Retina (tissue), 1 donor: ENCODE results near the gene CARD6.
"Not testable (repeated sequence)": the region's sequence is repeated elsewhere in the genome, so short reads cannot be mapped to it uniquely, and the experiment has no call there.

Experiments
- DNase-seq: peaks from one replicate; pipeline ENCODE4 v3.0.0-alpha.2; 2016

CARD6 gene

DNA sequence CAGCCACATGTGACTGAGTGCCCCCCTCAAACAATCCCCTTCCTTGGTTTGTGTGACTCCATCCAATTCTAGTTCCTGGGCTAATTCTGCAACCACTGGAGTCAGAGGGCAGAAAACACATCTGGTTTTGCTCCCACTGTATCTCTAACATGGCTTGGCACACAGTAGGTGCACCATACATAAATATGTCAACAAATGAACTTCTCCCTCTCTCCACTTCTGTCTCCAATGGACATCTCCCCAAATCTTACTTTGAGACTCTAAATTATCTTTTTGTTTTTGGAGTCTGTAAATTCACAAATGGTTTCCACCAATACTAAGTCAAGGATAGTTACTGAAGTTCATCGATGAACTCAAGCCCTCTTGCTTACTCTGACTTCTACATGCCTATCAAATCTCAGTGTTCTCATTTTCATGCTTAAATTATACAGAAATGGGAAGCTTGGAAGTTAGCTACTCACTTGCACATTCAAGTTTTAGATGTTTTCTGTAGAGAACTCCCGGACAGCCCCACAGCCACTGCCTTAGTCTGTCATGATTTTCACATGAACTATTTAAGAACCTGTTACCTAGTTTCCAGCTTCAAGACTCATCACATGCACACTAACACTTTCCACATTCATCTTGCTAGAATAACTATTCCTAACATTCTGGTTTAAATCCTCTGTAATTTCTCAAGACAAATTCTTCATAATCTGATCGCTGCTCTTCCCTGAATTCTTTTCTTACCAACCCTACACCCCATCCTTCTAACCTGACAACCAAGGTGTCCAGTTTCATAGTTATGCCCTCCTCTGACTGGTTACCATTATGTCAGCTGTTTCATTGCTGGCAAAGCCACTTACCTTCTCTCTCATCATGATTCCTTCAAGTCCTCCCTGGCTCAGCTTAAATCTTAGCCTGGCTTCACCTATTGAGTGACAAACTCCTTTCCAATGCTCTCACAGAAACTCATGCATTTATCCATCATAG is 12.2 kb upstream of the CARD6 start:
- no peak for DNase-seq

DNA sequence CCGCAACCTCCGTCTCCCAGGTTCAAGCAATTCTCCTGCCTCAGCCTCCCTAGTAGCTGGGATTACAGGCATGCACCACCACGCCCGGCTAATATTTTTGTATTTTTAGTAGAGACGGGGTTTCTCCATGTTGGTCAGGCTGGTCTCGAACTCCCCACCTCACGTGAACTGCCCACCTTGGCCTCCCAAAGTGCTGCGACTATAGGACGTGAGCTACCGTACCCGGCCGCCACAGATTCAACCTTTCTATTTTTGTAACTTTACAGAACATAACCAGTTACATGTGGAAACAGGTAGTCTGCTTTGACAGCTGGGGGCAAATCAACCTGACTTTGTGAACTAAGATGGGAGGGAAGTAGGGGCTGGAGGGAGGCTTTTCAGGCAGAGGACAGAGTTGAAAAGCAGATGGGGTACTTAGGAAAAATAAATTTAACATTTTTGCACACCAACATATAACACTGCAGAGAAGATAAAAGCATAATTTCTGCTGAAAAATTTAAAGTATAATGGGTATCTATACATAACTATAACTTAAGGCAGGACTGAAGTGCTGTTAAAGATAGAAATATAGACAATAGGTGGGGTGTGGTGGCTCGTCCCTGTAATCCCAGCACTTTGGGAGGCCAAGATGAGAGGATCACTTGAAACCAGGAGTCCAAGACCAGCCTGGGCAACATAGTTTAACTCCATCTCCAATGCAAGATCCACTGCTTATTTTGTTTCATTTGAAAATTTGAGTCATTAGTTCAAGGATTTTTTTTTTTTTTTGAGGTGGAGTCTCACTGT is 11.2 kb upstream of the CARD6 start:
- no peak for DNase-seq

DNA sequence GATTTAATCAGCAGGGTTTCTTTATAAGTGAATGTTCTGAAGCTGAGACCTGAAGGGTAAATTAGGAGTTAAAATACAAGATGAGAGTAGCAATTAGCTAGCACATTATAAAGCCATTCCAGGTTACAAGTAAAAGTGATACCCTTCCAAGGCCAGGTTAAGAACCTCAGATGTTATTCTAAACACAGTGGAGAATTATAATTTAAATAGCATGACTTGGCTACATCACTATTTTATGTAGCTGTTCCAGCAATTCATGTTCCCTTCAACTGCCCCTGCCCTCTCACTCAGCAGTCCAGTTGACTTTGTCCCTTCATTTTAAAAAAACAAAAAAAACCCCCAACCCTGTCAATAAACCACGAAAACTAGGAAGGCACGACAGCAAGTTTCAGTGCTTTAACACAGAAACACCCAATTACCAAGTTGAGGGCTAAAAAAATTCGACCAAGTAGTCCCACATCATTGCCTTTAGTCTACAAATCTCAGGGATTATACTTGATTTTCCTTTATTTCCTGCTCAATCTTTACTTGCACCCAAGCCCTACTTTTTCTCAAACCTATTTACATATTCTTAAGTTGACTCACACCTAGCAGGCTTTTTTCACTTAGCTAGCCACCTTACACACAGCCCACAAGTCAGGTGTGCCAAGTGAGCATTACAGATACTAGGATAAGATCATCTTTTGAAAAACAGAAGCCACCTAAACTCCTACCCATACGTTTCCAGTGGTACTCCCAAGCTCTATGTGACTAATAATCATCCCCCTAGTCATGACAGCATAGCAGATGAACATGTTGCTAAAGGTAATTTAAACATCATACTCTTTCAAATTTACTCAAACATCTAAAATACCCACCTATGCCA is 9.6 kb upstream of the CARD6 start:
- no peak for DNase-seq

DNA sequence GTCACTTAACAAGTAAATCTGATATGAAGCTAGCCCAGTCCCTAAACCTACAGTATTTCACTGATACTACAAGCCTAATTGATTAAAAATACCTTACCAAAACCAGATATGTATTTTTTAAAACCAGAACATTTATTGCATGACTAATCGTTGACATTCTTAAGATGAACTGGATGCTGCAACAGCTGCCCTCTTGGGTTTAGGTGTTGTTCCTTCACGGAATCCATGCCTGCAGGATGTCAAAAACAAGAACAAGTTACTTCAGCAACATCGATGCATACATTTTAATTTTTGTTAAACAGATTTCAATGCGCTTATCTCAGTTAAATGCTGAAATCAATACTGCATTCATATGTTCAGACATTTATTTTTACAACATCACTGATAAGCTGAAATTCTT is 8.8 kb upstream of the CARD6 start:
- DNase-seq = no peak

DNA sequence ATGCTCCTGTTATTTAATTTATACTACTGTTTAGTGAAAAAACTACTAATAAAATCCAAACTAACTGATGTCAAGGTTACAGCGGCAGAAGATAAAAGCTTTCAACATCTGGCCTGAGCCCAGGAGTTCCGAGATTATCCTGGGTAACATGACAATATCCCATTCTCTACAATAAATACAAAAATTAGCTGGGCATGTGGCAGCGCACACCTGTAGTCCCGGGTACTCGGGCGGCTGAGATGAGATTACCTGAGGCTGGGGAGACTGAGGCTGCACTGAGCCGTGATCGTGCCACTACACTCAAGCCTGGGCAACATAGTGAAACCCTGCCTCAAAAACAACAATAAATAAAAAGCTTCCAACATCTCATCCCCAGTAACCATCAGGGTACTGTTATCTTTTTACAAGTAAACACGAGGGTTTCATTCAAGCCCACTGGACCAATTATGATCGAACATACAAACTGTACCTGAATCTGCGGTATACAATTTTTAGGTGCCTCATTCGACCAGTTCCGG is 7.4 kb upstream of the CARD6 start:
- DNase-seq = no peak

DNA sequence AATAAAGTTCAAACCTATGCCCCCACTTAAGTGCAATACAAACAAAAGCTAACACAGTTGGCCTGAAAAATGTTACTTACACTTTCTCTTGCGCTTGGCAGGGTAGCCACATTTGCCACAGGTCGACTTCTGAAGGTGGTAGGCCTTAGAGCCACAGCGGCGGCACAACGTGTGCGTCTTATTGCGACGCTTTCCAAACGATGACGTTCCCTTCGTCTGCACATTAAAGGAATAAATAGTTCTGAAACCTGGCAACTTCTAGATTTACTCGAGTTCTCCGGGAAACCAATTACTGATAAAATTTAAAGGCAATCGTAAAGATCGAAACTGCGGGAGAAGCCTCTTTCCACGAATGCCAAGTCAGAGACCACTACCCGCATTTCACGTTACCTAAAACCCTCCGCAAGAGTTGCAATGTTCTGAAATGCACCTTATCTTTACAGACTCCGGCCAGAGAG is 6.7 kb upstream of the CARD6 start:
- no peak for DNase-seq

DNA sequence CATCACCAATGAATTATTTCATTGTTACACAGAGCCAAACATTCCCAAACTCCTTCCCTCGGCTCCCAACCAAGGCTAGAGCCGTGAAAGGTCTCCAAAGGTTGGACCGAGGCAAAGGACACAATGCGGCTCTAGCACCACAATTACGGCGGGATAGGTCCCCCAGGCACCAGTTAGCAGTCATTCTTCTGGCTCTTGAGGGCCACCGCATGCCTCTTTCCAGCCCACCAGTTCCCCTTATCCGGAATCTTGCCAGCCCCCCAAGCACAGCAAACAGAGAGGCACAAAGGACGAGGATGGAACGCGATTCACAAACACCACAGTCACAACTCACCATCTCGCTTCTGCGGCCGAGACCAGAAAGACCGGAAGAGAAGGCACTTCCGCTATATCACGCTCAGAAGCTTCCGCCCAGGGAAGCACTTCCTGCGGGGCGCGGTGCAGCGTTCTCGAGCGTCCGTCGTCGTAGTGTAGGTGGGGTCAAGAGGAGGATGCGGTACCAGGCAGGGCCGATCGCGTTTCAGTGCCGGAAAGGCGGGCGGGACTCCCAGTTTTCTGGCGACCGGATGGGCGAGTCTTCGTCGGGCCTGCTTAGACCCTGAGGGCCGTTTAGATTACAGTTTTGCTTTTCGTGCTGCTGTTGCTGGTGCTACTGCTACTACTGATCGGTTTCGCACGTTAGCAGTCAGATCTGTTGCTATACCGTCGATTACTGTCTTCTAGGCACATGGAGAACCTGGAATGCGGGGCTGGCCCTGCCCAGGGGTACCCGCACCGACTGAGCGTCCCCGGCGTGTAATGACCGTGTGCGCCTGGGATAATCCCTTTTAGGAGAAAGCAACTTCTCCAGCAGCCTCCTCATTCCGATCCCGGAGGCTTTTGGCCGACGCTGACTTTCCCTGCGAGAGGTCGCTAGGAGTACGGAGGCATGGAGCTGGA is 6.0 kb upstream of the CARD6 start, which contains the start of gene RPL37:
Gene RPL37 (minus strand): TSS at position 374 of the 939 bp plus-strand sequence. CDS start 37 bp downstream, at position 337.
- DNase-seq = peak; percentile 98

DNA sequence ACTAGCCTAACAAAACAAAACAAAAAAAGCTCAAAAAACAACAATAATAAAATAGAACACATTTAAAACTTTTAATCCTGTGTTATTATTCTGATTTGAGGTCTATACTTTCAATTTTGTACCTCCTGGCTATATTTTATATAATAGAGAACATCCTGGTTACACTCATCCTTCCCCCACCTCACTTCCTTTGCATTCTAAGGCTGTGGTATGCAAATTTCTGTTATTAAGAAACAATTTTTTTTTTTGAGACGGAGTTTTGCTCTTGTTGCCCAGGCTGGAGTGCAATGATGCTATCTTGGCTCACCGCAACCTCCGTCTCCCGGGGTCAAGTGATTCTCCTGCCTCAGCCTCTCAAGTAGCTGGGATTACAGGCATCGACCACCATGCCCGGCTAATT is 3.1 kb upstream of the CARD6 start:
- DNase-seq = no peak

DNA sequence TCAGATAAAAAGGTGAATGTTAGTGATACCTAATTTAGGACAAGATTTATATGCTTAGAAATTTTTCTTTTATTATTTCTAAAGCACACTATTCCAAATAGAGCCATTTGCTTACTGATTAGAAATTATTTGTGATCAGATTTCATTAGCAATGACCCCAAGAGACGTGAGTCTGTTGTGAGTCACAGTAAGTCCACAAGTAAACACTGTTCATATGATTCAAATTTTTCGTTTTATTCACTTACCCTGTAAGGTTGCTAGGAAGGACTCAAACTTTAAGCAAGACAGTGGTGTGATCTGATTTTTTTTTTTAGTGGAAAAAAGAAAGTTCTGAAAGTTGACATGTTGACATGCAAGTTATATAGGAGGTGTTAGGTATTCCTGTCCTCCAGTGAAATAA is 1.2 kb downstream of the CARD6 start:
- no peak for DNase-seq

DNA sequence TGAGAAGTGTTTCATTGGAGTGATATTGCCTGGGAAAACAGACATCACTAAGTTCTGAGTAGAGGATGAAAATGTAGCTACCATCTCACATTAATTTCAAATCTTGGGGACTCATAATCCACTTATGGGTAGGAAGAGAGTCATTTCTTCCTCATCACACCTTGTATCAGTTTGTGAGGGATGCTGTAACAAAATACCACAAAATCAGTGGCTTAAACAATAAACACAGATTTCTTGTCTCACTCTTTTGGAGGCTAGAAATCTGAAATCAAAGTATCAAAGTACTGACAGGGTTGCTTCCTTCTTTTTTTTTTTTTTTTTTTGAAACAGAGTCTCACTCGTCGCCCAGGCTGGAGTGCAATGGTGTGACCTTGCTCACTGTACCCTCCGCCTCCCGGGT is 3.4 kb downstream of the CARD6 start:
- DNase-seq = no peak

DNA sequence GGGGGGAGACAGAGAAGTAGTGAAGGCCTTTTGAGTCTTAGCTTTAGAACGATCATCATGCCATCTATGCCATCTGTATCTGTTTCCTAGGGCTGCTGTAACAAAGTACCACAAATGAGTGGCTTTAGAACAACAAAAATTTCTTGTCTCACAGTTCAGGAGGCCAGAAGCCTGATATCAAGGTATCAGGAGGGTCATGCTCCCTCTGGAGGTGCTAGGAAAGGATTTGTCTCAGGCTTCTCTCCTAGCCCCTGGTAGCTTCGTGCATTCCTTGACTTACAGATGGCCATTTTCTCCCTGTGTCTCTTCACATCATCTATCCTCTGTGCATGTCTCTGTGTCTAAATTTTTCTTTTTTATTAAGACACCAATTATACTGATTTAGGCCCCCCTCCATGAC is 5.2 kb downstream of the CARD6 start:
- no peak for DNase-seq

DNA sequence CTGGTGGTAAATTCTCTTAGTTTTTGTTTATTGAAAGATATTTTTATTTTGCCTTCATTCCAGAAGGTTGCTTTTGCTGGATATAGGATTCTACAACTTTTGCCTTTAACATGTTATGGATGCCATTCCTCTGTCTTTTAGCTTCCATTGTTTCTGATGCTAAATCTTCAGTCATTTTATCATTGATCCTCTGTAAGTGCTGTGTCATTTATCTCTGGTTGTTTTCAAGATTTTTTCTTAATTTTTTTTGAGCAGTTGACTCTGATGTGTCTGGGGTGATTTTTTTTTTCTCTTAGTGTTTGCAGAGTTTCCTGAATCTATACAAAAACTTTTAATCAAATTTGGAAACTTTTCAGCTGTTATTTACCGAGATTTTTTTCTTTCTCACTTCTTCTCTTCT is 6.4 kb downstream of the CARD6 start:
- DNase-seq = no peak

DNA sequence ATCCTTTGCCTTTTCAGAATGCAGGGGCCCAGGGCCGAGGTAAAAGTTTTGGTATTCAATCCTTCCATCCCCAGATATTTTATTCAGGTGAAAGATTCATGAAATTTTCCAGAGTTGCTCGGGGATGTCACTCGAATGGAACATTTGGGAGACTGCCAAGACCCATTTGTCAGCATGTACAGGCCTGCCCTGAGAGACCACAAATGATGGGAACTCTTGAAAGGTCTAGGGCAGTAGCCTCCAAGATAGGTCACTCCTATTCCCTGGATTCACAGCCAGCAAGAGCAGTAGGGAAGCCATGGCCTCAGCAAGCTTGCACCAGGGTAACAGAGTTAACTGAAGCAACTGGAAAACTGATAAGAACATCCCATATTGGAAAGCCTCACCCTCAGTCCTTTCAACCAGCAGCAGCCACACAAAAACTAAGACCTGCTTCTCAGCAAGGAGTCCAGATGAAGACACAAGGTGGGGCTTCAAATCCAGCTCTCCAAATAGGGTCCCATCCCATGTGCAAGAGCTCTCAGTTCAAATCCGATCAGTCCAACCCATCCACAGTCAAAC is 12.5 kb downstream of the CARD6 start:
- no peak for DNase-seq

DNA sequence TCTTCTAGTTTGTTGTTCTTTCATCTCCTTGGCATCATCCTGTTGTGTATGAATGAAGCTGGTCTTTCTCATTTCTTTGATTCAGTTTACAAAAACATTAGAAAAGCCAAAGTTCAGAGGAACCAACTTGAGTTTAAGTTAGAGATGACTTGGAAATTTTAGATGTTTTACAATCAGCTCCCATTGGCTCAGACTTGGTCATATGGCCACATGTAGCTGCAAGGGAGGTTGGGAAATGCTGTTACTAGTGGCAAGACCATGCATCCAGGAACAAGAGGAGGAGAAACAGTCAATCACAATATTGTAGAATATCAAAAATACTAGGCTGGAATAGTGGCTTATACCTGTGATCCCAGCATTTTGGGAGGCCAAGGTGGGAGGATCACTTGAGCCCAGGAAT is 19.5 kb downstream of the CARD6 start:
- no peak for DNase-seq

DNA sequence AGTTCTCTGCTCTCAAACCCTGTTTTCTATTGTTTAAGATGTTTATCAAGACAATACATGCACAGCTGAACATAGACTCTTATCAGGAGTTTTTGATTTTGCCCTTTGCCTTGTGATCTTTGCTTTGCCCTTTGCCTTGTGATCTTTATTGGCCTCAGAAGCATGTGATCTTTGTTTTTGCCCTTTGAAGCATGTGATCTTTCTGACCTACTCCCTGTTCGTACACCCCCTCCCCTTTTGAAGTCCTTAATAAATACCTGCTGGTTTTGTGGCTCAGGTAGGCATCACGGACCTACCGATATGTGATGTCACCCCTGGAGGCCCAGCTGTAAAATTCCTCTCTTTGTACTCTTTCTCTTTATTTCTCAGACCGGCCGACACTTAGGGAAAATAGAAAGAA is 23.8 kb downstream of the CARD6 start:
- DNase-seq = not testable (repeated sequence)

DNA sequence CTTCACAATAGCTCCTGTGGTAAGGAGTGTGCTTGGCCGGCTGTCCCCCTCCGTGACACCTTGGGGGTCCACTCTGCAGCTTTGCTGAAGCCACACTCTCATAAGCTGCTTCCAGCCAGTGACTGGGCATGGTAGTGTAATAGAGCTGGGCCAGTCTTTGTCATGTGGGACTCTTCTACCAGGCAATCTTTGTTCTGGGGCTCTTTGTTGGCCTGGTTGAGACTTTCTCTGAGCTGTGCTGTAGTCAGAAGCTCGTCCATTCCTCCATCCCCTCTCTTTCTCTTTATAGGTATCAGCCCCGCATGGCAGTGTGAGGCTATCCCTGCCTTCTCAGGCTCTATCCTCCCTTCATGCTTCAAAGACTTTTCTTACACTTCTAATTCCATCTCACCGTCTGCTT is 25.7 kb downstream of the CARD6 start:
- DNase-seq = no peak

DNA sequence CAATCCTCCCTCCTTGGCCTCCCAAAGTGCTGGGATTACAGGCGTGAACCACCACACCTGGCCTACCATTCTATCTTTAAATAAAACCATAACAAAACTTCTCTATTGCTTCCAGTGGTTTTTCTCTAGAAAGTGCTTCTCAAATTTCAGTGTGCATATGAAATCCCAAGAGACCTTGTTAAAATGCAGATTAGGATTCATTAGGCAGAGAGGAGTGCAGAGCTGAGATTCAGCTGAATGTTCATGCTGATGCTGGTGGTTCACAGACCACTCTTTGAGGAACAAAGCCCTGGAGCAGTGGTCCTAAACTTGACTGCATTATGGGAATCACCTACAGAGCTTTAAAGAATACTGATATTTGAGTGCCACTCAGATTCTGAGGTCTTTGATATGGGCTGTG is 28.2 kb downstream of the CARD6 start:
- DNase-seq = no peak

DNA sequence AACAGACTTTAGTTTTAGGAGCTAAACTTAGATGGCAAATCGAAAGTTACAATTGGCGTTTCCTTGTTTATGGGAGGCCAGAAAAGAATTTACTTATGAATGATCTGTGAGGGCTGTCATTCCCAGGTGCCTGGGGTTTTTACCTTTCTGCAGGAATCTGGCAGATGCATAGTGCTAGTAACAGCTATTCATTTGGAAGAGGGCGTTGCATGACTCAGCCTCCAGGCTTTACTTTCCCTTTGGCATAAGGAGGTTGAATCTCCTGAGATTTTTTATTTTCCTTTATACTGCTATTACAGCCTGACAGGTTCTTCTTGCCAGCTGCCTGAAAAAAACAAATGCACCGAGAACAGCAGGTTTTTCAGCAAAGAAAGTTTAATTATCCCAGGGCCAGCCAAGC is 30.0 kb downstream of the CARD6 start:
- no peak for DNase-seq

DNA sequence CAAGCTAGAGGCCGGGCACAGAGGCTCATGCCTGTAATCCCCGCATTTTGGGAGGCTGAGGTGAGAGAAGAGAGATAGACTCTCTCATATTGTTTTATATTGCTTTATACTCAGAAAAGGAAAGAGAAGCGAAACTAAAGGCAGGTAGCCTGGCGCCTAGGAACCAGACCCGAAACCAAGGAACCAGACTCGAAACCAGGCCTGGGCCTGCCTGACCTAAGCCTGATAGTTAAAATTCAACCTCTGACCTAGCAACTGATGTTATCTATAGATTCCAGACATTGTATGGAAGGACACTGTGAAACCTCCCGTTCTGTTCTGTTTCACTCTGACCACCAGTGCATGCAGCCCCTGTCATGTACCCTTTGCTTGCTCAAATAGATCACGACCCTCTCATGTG is 31.1 kb downstream of the CARD6 start:
- DNase-seq = not testable (repeated sequence)

DNA sequence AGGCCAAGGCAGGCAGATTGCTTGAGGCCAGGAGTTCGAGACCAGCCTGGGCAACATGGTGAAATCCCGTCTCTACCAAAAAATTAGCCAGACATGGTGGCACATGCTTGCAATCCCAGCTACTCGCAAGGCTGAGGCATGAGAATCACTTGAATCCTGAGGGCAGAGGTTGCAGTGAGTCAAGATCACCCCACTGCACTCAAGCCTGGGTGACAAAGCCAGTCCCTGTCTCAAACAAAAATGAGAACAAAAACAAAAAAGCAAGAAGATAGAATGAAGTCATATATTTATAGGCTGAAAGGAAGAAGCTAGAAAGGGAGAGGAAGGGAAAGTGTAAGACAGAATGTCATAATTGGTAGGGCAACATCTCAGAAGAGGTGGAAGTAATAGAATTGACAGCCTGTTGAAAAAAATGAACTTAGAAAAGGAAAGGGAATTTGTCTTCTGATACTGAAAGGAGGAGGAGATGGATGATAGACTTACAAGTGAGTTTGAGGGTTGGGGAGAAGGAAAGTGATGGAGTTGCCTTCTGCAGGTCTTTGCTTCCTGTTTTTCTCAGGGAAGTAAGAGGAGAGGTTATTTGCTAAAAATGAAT is 32.2 kb downstream of the CARD6 start:
- DNase-seq = no peak

DNA sequence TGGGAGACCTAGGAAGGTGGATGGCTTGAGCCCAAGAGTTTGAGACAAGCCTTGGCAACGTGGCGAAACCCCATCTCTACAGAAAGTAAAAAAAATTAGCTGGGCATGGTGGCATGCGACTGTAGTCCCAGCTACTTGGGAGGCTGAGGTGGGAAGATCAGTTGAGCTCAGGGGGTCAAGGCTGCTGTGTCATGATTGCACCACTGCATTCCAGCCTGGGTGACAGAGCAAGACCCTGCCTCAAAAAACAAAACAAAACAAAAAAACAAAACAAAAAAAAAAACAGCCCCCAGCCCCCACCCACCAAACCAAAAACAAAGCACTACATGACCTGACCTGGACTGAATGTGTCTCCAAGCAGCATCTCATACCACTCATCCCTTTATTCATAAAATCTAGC is 34.8 kb downstream of the CARD6 start:
- DNase-seq = no peak
